ENCODE results near the gene ABHD12. TPM values are rescaled to one million over a fixed set of nuclear protein-coding genes. Genes with fewer than 3 reads are reported as not detected.

The ABHD12 gene
- total RNA-seq, 1 experiment from 2014 or later, result 60.1 TPM

DNA sequence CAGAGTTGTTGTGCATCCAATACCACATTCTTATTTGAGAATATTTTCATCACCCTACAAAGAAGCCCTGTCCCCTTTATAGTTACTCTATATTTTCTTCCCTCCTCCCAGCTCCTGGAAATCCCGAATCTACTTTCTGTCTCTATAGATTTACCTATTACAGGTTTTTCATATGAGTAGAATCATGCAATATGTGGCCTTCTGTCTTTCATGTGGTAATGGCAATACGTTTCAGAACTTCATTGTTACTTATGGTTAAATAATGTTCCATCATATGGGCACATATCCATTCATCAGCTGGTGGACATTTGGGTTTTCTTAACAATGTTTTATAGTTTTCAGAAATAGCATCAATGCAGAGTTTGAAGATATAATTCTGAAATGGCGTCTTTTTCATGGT, 33.9 kb upstream of the ABHD12 start:
- H3K27ac ChIP-seq, result no peak overlapping the region
- H3K36me3 ChIP-seq (ENCODE audit: low read depth), result peaks cover 22% of the 10 kb centered on the region
- no TSS peak for BruUV-seq (replicated peaks)
- no peaks in the 10 kb centered on the region for H3K9me3 ChIP-seq (ENCODE audit: insufficient read depth, low read depth)
- DNase-seq, result no peak
- no peaks in the 10 kb centered on the region for H3K79me2 ChIP-seq (ENCODE audit: low read depth)
- H3K27me3 ChIP-seq (ENCODE audit: insufficient read depth, low read depth), result no peaks in the 10 kb centered on the region
- no peaks in the 10 kb centered on the region for H3K4me1 ChIP-seq (replicated peaks; ENCODE audit: insufficient read depth)
- peaks cover 9% of the 10 kb centered on the region; the same call in 1 of the 2 replicates for H3F3A ChIP-seq (ENCODE audit: insufficient read depth, low read depth)
- H3K4me2 ChIP-seq, result no peak overlapping the region
- H3K9me2 ChIP-seq (ENCODE audit: insufficient read depth), result no peaks in the 10 kb centered on the region
- H3K4me3 ChIP-seq, result no peak overlapping the region
- no peaks in the 10 kb centered on the region for H4K20me1 ChIP-seq (ENCODE audit: insufficient read depth)
- no peak for TF ChIP-seq EZH2 (IDR thresholded peaks at IDR 0.05; ENCODE audit: low read depth)
- TF ChIP-seq, protein P1, sequence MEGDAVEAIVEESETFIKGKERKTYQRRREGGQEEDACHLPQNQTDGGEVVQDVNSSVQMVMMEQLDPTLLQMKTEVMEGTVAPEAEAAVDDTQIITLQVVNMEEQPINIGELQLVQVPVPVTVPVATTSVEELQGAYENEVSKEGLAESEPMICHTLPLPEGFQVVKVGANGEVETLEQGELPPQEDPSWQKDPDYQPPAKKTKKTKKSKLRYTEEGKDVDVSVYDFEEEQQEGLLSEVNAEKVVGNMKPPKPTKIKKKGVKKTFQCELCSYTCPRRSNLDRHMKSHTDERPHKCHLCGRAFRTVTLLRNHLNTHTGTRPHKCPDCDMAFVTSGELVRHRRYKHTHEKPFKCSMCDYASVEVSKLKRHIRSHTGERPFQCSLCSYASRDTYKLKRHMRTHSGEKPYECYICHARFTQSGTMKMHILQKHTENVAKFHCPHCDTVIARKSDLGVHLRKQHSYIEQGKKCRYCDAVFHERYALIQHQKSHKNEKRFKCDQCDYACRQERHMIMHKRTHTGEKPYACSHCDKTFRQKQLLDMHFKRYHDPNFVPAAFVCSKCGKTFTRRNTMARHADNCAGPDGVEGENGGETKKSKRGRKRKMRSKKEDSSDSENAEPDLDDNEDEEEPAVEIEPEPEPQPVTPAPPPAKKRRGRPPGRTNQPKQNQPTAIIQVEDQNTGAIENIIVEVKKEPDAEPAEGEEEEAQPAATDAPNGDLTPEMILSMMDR (conservative IDR thresholded peaks at IDR 0.05), result no peak
- ChIA-PET POLR2A (ENCODE audit: unreplicated experiment) (interaction anchor here (0.7 kb wide), 1 partner anchor 169 kb away, joined by 3 read pairs; no protein-coding TSS in a partner anchor), CTCF (no interaction called here)
- no peak overlapping the region for H2AFZ ChIP-seq
- intact Hi-C loops (cut with micrococcal nuclease; ENCODE audit: unreplicated experiment), result no loop called here

DNA sequence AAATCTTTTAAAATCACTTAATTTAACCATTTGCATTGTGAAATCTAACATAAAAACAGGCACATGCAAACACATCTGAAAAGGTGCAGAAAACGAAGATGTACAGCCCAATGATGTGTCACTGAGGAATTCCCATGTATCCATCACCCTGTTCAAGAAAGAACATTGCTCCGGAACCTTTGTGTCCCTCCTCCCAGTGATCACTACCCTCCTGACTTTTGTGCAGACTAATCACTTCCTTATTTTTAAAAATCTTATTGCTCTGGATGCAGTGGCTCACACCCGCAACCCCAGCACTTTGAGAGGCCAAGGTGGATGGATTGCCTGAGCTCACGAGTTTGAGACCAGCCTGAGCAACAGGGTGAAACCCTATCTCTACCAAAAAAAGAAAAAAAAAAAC, 31.4 kb upstream of the ABHD12 start:
- Histone ChIP-seq H3K9me2 (ENCODE audit: insufficient read depth) (no peaks in the 10 kb centered on the region), H3K4me2 (no peak overlapping the region), H3K36me3 (ENCODE audit: low read depth) (peaks cover 16% of the 10 kb centered on the region), H3K9me3 (ENCODE audit: insufficient read depth, low read depth) (no peaks in the 10 kb centered on the region), H3K27ac (no peak overlapping the region), H3K4me1 (replicated peaks; ENCODE audit: insufficient read depth) (no peaks in the 10 kb centered on the region), H3K79me2 (ENCODE audit: low read depth) (no peaks in the 10 kb centered on the region), H2AFZ (no peak overlapping the region), H3K4me3 (no peak overlapping the region), H4K20me1 (ENCODE audit: insufficient read depth) (no peaks in the 10 kb centered on the region), H3K27me3 (ENCODE audit: insufficient read depth, low read depth) (no peaks in the 10 kb centered on the region), H3F3A (ENCODE audit: insufficient read depth, low read depth) (peaks cover 9% of the 10 kb centered on the region)
- no peak for DNase-seq
- ChIA-PET POLR2A (ENCODE audit: unreplicated experiment) (no interaction called here), CTCF (interaction anchor here (0.7 kb wide), 1 partner anchor 270 kb away, joined by 4 read pairs; no protein-coding TSS in a partner anchor)
- no TSS peak for BruUV-seq (replicated peaks)
- TF ChIP-seq, protein P1 (conservative IDR thresholded peaks at IDR 0.05), result no peak
- no peak for TF ChIP-seq EZH2 (IDR thresholded peaks at IDR 0.05; ENCODE audit: low read depth)
- intact Hi-C loops (cut with micrococcal nuclease; ENCODE audit: unreplicated experiment), result no loop called here

DNA sequence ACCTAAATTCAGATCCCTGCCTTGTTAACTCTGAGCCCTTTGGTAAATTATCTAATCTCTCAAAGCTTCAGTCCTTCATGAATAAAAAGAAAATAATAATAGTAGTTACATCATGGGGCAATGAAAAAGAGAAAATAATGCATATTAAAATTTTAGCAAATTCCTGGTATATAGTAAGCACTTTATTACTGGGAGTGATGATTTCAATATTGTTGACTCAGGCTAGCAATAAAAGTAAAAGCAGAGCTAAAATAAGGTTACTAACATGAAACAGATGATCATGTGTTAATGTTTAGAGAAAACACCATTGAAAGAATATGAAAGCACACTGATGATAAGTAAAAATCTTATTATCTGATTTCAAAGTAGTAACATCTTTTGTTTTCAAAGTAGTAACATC, 30.5 kb upstream of the ABHD12 start:
- H3K79me2 ChIP-seq (ENCODE audit: low read depth), result no peaks in the 10 kb centered on the region
- H3K4me2 ChIP-seq, result no peak overlapping the region
- no peaks in the 10 kb centered on the region for H3K9me2 ChIP-seq (ENCODE audit: insufficient read depth)
- CTCF ChIA-PET, result no interaction called here
- peaks cover 9% of the 10 kb centered on the region for H3F3A ChIP-seq (ENCODE audit: insufficient read depth, low read depth)
- intact Hi-C loops (cut with micrococcal nuclease; ENCODE audit: unreplicated experiment), result no loop called here
- no peak overlapping the region for H3K4me3 ChIP-seq
- H3K9me3 ChIP-seq (ENCODE audit: insufficient read depth, low read depth), result no peaks in the 10 kb centered on the region
- H2AFZ ChIP-seq, result no peak overlapping the region
- no peak for DNase-seq
- H3K27me3 ChIP-seq (ENCODE audit: insufficient read depth, low read depth), result no peaks in the 10 kb centered on the region
- TF ChIP-seq EZH2 (IDR thresholded peaks at IDR 0.05; ENCODE audit: low read depth), result no peak
- TF ChIP-seq, protein P1 (conservative IDR thresholded peaks at IDR 0.05), result no peak
- H3K27ac ChIP-seq, result no peak overlapping the region
- peaks cover 15% of the 10 kb centered on the region for H3K36me3 ChIP-seq (ENCODE audit: low read depth)
- BruUV-seq (replicated peaks), result no TSS peak
- POLR2A ChIA-PET (ENCODE audit: unreplicated experiment), result no interaction called here
- no peaks in the 10 kb centered on the region for H4K20me1 ChIP-seq (ENCODE audit: insufficient read depth)
- no peaks in the 10 kb centered on the region for H3K4me1 ChIP-seq (replicated peaks; ENCODE audit: insufficient read depth)

All from PC-9 (cell line).